Ishikawa (cell line): ENCODE measurements around the gene CSNK1G1.

Experiments used
- CEBPB ChIP-seq: IDR thresholded peaks from 2 replicates; pipeline ENCODE4 v1.6.1; 2012
- EGR1 ChIP-seq: IDR thresholded peaks from 2 replicates; pipeline ENCODE4 v1.6.1; 2012
- EP300 ChIP-seq: IDR thresholded peaks from 2 replicates; pipeline ENCODE4 v1.6.1; 2012; ENCODE audit warnings: borderline replicate concordance
- FOXM1 ChIP-seq: IDR thresholded peaks from 2 replicates; pipeline ENCODE4 v1.6.1; 2012; ENCODE audit warnings: low read depth, borderline replicate concordance
- RAD21 ChIP-seq: IDR thresholded peaks from 2 replicates; pipeline ENCODE4 v1.6.1; 2012; ENCODE audit warnings: low read depth
- REST ChIP-seq: IDR thresholded peaks from 2 replicates; pipeline ENCODE4 v1.6.1; 2012; ENCODE audit warnings: low read depth, mild to moderate bottlenecking
- TAF1 ChIP-seq: IDR thresholded peaks from 2 replicates; pipeline ENCODE4 v1.6.1; 2012; ENCODE audit warnings: low read depth, mild to moderate bottlenecking
- TCF12 ChIP-seq: IDR thresholded peaks from 2 replicates; pipeline ENCODE4 v1.6.1; 2012; ENCODE audit warnings: low read depth
- TF ChIP-seq, protein P1 (sequence below): IDR thresholded peaks from 2 replicates; pipeline ENCODE4 v1.6.1; 2012
- TF ChIP-seq, protein P2 (sequence below): IDR thresholded peaks from 2 replicates; pipeline ENCODE4 v1.6.1; 2012

DNA sequence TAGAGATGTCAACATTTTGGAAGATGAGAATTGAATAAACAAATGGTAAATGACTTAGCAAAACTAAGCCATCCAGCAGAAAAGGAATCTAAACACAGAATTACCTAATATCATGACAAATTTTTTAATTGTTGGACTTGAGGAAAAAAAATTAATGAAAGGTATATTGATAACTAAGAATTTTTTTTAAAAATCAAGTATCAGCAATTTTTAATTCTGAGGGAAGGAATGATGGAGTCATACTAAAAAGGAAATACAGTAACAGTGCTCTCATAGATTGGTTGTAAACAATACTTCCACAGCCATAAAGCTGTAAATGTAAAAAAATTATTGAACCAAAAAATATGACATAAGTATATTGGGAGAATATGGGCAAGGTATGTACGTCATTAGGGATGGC lies 68.0 kb downstream of the CSNK1G1 start:
- TF ChIP-seq EP300 (no peak), REST (no peak), TAF1 (no peak), RAD21 (no peak), FOXM1 (no peak), CEBPB (no peak), EGR1 (no peak), TCF12 (no peak)
- TF ChIP-seq, protein P1, sequence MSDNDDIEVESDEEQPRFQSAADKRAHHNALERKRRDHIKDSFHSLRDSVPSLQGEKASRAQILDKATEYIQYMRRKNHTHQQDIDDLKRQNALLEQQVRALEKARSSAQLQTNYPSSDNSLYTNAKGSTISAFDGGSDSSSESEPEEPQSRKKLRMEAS = no peak
- TF ChIP-seq, protein P2, sequence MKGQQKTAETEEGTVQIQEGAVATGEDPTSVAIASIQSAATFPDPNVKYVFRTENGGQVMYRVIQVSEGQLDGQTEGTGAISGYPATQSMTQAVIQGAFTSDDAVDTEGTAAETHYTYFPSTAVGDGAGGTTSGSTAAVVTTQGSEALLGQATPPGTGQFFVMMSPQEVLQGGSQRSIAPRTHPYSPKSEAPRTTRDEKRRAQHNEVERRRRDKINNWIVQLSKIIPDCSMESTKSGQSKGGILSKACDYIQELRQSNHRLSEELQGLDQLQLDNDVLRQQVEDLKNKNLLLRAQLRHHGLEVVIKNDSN = no peak
